GM12892 (cell line): Measurements from ENCODE around the gene WWOX.

Experiments
- POLR2A ChIP-seq: IDR thresholded peaks from 2 replicates; pipeline ENCODE4 v1.6.1; 2011; ENCODE audit warnings: low read depth, low read length, control low read depth
- POLR2AphosphoS5 ChIP-seq: IDR thresholded peaks from 2 replicates; pipeline ENCODE4 v1.6.1; 2011; ENCODE audit warnings: low read depth, low read length, control low read depth
- TAF1 ChIP-seq: IDR thresholded peaks from 2 replicates; pipeline ENCODE4 v1.6.1; 2011; ENCODE audit warnings: low read depth, mild to moderate bottlenecking, control low read depth, low read length, borderline replicate concordance

- TF ChIP-seq POLR2A (no peak), POLR2AphosphoS5 (no peak), TAF1 (no peak)
Measured at GRCh38 chr16:78102122-78102660, 2.7 kb downstream of the WWOX start.
